SK-N-SH treated with all-trans-retinoic acid at 6 μM for 48 hours (cell line): ENCODE data around the gene PTER.

Experiments
- CSDC2 ChIP-seq: fragments of 250-450 bp; sonication (Bioruptor Pico); IDR thresholded peaks from 2 replicates; pipeline ENCODE4 v1.5.0; 2020; ENCODE audit warnings: mild to moderate bottlenecking, moderate library complexity
- GLIS3 ChIP-seq: fragments of 250-450 bp; sonication (Bioruptor Pico); IDR thresholded peaks from 2 replicates; pipeline ENCODE4 v1.5.0; 2020; ENCODE audit warnings: mild to moderate bottlenecking, moderate library complexity
- ISL1 ChIP-seq: fragments of 250-450 bp; sonication (Bioruptor Pico); IDR thresholded peaks from 2 replicates; pipeline ENCODE4 v2.1.2; 2022; ENCODE audit warnings: mild to moderate bottlenecking, moderate library complexity
- RARB ChIP-seq: fragments of 250-450 bp; sonication (Bioruptor Pico); IDR thresholded peaks from 2 replicates; pipeline ENCODE4 v1.8.0; 2021; ENCODE audit warnings: mild to moderate bottlenecking, moderate library complexity
- TCF4 ChIP-seq: fragments of 250-450 bp; sonication (Bioruptor Pico); IDR thresholded peaks from 2 replicates; pipeline ENCODE4 v1.8.0; 2021; ENCODE audit warnings: mild to moderate bottlenecking, moderate library complexity, borderline replicate concordance
- ZC3H10 ChIP-seq: fragments of 250-450 bp; sonication (Bioruptor Pico); IDR thresholded peaks from 2 replicates; pipeline ENCODE4 v1.5.1; 2021; ENCODE audit warnings: mild to moderate bottlenecking, moderate library complexity
- ZFP3 ChIP-seq: fragments of 250-450 bp; sonication (Bioruptor Pico); IDR thresholded peaks from 2 replicates; pipeline ENCODE4 v1.5.0; 2020; ENCODE audit warnings: mild to moderate bottlenecking, moderate library complexity
- ZFP30 ChIP-seq: fragments of 450-650 bp; formaldehyde crosslinking; IDR thresholded peaks from 2 replicates; pipeline ENCODE4 v1.5.0; 2022; ENCODE audit warnings: mild to moderate bottlenecking, moderate library complexity
- ZNF8 ChIP-seq: fragments of 450-650 bp; formaldehyde crosslinking; IDR thresholded peaks from 2 replicates; pipeline ENCODE4 v1.5.0; 2020; ENCODE audit warnings: mild to moderate bottlenecking, moderate library complexity
- TF ChIP-seq, protein P1 (sequence below): fragments of 250-450 bp; sonication (Bioruptor Pico); IDR thresholded peaks from 2 replicates; pipeline ENCODE4 v1.8.0; 2020; ENCODE audit warnings: mild to moderate bottlenecking, moderate library complexity, borderline replicate concordance

GRCh38 chr10:16440396-16441133 lies 3.8 kb downstream of the PTER start:
- TF ChIP-seq ZNF8 (CRISPR knock-in tag) (no peak), TCF4 (CRISPR knock-in tag) (no peak), CSDC2 (CRISPR knock-in tag) (no peak), ZFP3 (CRISPR knock-in tag) (no peak), ISL1 (CRISPR knock-in tag) (no peak), RARB (CRISPR knock-in tag) (no peak), GLIS3 (no peak), ZC3H10 (no peak), ZFP30 (CRISPR knock-in tag) (no peak)
- TF ChIP-seq, protein P1, sequence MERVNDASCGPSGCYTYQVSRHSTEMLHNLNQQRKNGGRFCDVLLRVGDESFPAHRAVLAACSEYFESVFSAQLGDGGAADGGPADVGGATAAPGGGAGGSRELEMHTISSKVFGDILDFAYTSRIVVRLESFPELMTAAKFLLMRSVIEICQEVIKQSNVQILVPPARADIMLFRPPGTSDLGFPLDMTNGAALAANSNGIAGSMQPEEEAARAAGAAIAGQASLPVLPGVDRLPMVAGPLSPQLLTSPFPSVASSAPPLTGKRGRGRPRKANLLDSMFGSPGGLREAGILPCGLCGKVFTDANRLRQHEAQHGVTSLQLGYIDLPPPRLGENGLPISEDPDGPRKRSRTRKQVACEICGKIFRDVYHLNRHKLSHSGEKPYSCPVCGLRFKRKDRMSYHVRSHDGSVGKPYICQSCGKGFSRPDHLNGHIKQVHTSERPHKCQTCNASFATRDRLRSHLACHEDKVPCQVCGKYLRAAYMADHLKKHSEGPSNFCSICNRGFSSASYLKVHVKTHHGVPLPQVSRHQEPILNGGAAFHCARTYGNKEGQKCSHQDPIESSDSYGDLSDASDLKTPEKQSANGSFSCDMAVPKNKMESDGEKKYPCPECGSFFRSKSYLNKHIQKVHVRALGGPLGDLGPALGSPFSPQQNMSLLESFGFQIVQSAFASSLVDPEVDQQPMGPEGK (CRISPR knock-in tag) = no peak
